ENCODE data around the gene BMERB1.
"Not testable (repeated sequence)": the region's sequence is repeated elsewhere in the genome, so short reads cannot be mapped to it uniquely, and the experiment has no call there.

BMERB1 gene

GRCh38 chr16:15597822-15598647 lies 163.6 kb downstream of the BMERB1 start:
- DNase-seq = no peak

- DNase-seq = no peak
Observed at GRCh38 chr16:15598648-15599190, 164.3 kb downstream of the BMERB1 start.

GRCh38 chr16:15599303-15600070 lies 165.1 kb downstream of the BMERB1 start:
- DNase-seq = no peak

- DNase-seq = no peak
Observed at GRCh38 chr16:15601212-15601879, 167.0 kb downstream of the BMERB1 start.

GRCh38 chr16:15602285-15603044 lies 168.1 kb downstream of the BMERB1 start:
- no peak for DNase-seq

GRCh38 chr16:15604460-15605440 lies 170.4 kb downstream of the BMERB1 start:
- no peak for DNase-seq

- DNase-seq = no peak
Observed at GRCh38 chr16:15605839-15606517, 171.6 kb downstream of the BMERB1 start.

- DNase-seq = no peak
Observed at GRCh38 chr16:15606518-15607220, 172.3 kb downstream of the BMERB1 start.

GRCh38 chr16:15607221-15607699 lies 172.9 kb downstream of the BMERB1 start:
- DNase-seq = not testable (repeated sequence)

GRCh38 chr16:15607700-15608396 lies 173.5 kb downstream of the BMERB1 start:
- no peak for DNase-seq

- no peak for DNase-seq
Observed at GRCh38 chr16:15608398-15609285, 174.3 kb downstream of the BMERB1 start.

GRCh38 chr16:15609286-15609649 lies 174.9 kb downstream of the BMERB1 start:
- no peak for DNase-seq

- DNase-seq = no peak
Observed at GRCh38 chr16:15610369-15610871, 176.0 kb downstream of the BMERB1 start.

GRCh38 chr16:15611610-15612009 lies 177.2 kb downstream of the BMERB1 start:
- no peak for DNase-seq

- no peak for DNase-seq
Observed at GRCh38 chr16:15613676-15614075, 179.3 kb downstream of the BMERB1 start.

- DNase-seq = no peak
Observed at GRCh38 chr16:15616012-15616411, 181.6 kb downstream of the BMERB1 start.

GRCh38 chr16:15616475-15617165 lies 182.2 kb downstream of the BMERB1 start:
- DNase-seq = no peak
